HCT116 (cell line): ENCODE measurements around the gene SHISA8. TPM values are rescaled to one million over a fixed set of nuclear protein-coding genes. Genes with fewer than 3 reads are reported as not detected.
"Not testable (repeated sequence)": the region's sequence is repeated elsewhere in the genome, so short reads cannot be mapped to it uniquely, and the experiment has no call there.

Experiments used
- ATAC-seq: fragments of 200-7000 bp; cut with Tn5 transposase; 2 replicates; pipeline ENCODE4 v1.9.1; 2020; ENCODE audit warnings: mild to moderate bottlenecking, moderate library complexity
- BruUV-seq: library from RNA; stranded (reverse); fragments of 400-500 nt; replicated peaks from 2 replicates; lab custom pipeline; 2021; lab: Mats Ljungman, UMichigan
- CTCF ChIA-PET: fragments of 300-600 bp; sonication (Branson Sonifier 250); formaldehyde crosslinking; loops from one replicate; lab custom pipeline; 2021; ENCODE audit warnings: antibody characterized with exemption; lab: Charles Lee
- POLR2A ChIA-PET: fragments of 300-600, 350-600 bp; sonication (Branson Sonifier 250); formaldehyde crosslinking; loops from one replicate; lab custom pipeline; 2021; ENCODE audit warnings: antibody characterized with exemption; lab: Charles Lee
- RAD21 ChIA-PET, 2 experiments: fragments of 300-600 bp; sonication (Branson Sonifier 250); formaldehyde crosslinking; loops; one replicate each; lab custom pipeline; 2023; ENCODE audit warnings: low total read pairs in 2 of 2; ENCODE audit not compliant: uncharacterized antibody in 2 of 2, unreplicated experiment in 2 of 2, low non-redundant PET in 1 of 2; lab: Charles Lee
- DNase-seq: peaks from one replicate; pipeline ENCODE4 v3.0.0-alpha.2; 2010; ENCODE audit warnings: low read depth, low spot score
- H2AFZ ChIP-seq: fragments of 200-600 bp; shearing (Covaris generic), sonication (generic); 2 replicates; pipeline ENCODE4 v1.6.1; 2017; ENCODE audit warnings: low read depth, mixed run types, mixed read lengths, antibody characterized with exemption, low read length; ENCODE audit not compliant: poor library complexity, severe bottlenecking
- H3K27ac ChIP-seq: 2 replicates; pipeline ENCODE4 v1.5.1; 2012; ENCODE audit warnings: low read depth, low read length
- H3K27me3 ChIP-seq: fragments of 200-600 bp; sonication (generic); 2 replicates; pipeline ENCODE4 v1.6.1; 2016; ENCODE audit warnings: mixed run types, low read length, mixed read lengths; ENCODE audit not compliant: insufficient read depth
- H3K36me3 ChIP-seq, 2 experiments: fragments of 200-500 bp in 1 of 2; fragments of 200-600 bp in 1 of 2; sonication (Bioruptor generic) in 1 of 2; sonication (generic) in 1 of 2; 2 replicates each; pipeline versions ENCODE4 v1.5.1 to v1.6.1; 2014 to 2016; ENCODE audit warnings: low read length in 2 of 2, inconsistent platforms in 1 of 2, mixed read lengths in 1 of 2, mixed run types in 1 of 2; ENCODE audit not compliant: insufficient read depth in 2 of 2, control insufficient read depth in 1 of 2
- H3K4me1 ChIP-seq, 2 experiments: fragments of 200-600 bp in 1 of 2; sonication (generic) in 1 of 2; 2 replicates each; pipeline versions ENCODE4 v1.5.1 to v1.6.1; 2012 to 2017; ENCODE audit warnings: low read length in 2 of 2, inconsistent platforms in 1 of 2, mild to moderate bottlenecking in 1 of 2, mixed read lengths in 1 of 2, mixed run types in 1 of 2, moderate library complexity in 1 of 2; ENCODE audit not compliant: insufficient read depth in 2 of 2, control insufficient read depth in 1 of 2
- H3K4me2 ChIP-seq: fragments of 200-600 bp; sonication (generic); 2 replicates; pipeline ENCODE4 v1.6.1; 2017; ENCODE audit warnings: mixed run types, low read length, mixed read lengths
- H3K4me3 ChIP-seq, 2 experiments: fragments of 200-600 bp in 1 of 2; sonication (generic) in 1 of 2; replicated peaks in 1 of 2; 2 replicates each; pipeline ENCODE4 v1.5.1; 2011 to 2016; ENCODE audit warnings: low read length in 2 of 2, control low read depth in 1 of 2, low read depth in 1 of 2, mild to moderate bottlenecking in 1 of 2, mixed read lengths in 1 of 2, mixed run types in 1 of 2
- H3K79me2 ChIP-seq: fragments of 200-600 bp; sonication (generic); 2 replicates; pipeline ENCODE4 v1.6.1; 2017; ENCODE audit warnings: mild to moderate bottlenecking, mixed run types, low read length, moderate library complexity, mixed read lengths; ENCODE audit not compliant: insufficient read depth
- H3K9ac ChIP-seq: fragments of 200-600 bp; sonication (generic); 2 replicates; pipeline ENCODE4 v1.6.1; 2016; ENCODE audit warnings: low read length, mixed read lengths
- H3K9me2 ChIP-seq: fragments of 200-600 bp; sonication (generic), shearing (Covaris generic); 2 replicates; pipeline ENCODE4 v1.6.1; 2017; ENCODE audit warnings: mixed run types, mild to moderate bottlenecking, moderate library complexity; ENCODE audit not compliant: insufficient read depth
- H3K9me3 ChIP-seq, 2 experiments: fragments of 200-500 bp in 1 of 2; fragments of 200-600 bp in 1 of 2; sonication (Bioruptor generic) in 1 of 2; sonication (generic) in 1 of 2; 2 replicates each; pipeline ENCODE4 v1.6.1; 2014 to 2017; ENCODE audit warnings: low read length in 2 of 2, mixed read lengths in 2 of 2, inconsistent platforms in 1 of 2, low read depth in 1 of 2, mild to moderate bottlenecking in 1 of 2, mixed run types in 1 of 2, moderate library complexity in 1 of 2; ENCODE audit not compliant: control insufficient read depth in 1 of 2, insufficient read depth in 1 of 2
- H4K20me1 ChIP-seq: fragments of 200-600 bp; sonication (generic), shearing (Covaris generic); 2 replicates; pipeline ENCODE4 v1.6.1; 2017; ENCODE audit warnings: mixed run types, mild to moderate bottlenecking, moderate library complexity; ENCODE audit not compliant: insufficient read depth
- CBX3 ChIP-seq: IDR thresholded peaks from 2 replicates; pipeline ENCODE4 v1.6.1; 2012; ENCODE audit warnings: low read depth
- CEBPB ChIP-seq: IDR thresholded peaks from 2 replicates; pipeline ENCODE4 v1.6.1; 2012; ENCODE audit warnings: low read depth
- EGR1 ChIP-seq: IDR thresholded peaks from 2 replicates; pipeline ENCODE4 v1.6.1; 2012; ENCODE audit warnings: low read depth
- ELF1 ChIP-seq: IDR thresholded peaks from 2 replicates; pipeline ENCODE4 v1.6.1; 2012; ENCODE audit warnings: low read depth, borderline replicate concordance
- FOSL1 ChIP-seq: IDR thresholded peaks from 2 replicates; pipeline ENCODE4 v1.6.1; 2012; ENCODE audit warnings: low read depth
- JUND ChIP-seq: IDR thresholded peaks from 2 replicates; pipeline ENCODE4 v1.6.1; 2012
- POLR2A ChIP-seq: IDR thresholded peaks from 2 replicates; pipeline ENCODE4 v1.7.0; 2011; ENCODE audit warnings: borderline replicate concordance; ENCODE audit not compliant: insufficient read depth, insufficient read length; ENCODE audit errors: extremely low read depth
- POLR2AphosphoS5 ChIP-seq: IDR thresholded peaks from 2 replicates; pipeline ENCODE4 v1.6.1; 2011; ENCODE audit warnings: mild to moderate bottlenecking, low read depth, low read length, moderate library complexity
- RAD21 ChIP-seq: IDR thresholded peaks from 2 replicates; pipeline ENCODE4 v1.6.1; 2012; ENCODE audit warnings: low read depth, mild to moderate bottlenecking
- SIN3A ChIP-seq: IDR thresholded peaks from 2 replicates; pipeline ENCODE4 v1.6.1; 2012; ENCODE audit warnings: low read depth
- SRF ChIP-seq: IDR thresholded peaks from 2 replicates; pipeline ENCODE4 v1.6.1; 2012; ENCODE audit warnings: low read depth
- ZFX ChIP-seq: fragments of 450-650 bp; IDR thresholded peaks from 2 replicates; pipeline ENCODE4 v1.6.1; 2017
- ZNF274 ChIP-seq: fragments of 200-500 bp; sonication (Bioruptor generic); IDR thresholded peaks from 2 replicates; pipeline ENCODE4 v1.6.1; 2014; ENCODE audit warnings: mild to moderate bottlenecking, low read depth, low read length, inconsistent platforms
- intact Hi-C: fragments of 100-400 bp; cut with micrococcal nuclease; formaldehyde crosslinking; loops from 2 replicates; pipeline ENCODE4 v1.10.0; 2022
- total RNA-seq: library from RNA; stranded (reverse); gene quantifications from one replicate; pipeline ENCODE4 v1.2.1, GENCODE V29; 2021; ENCODE audit not compliant: unreplicated experiment
- TF ChIP-seq, protein P1 (sequence below), 3 experiments: fragments of 200-600 bp in 1 of 3; sonication (generic) in 1 of 3; IDR thresholded peaks in 2 of 3; conservative IDR thresholded peaks in 1 of 3; 2 replicates each; pipeline ENCODE4 v1.5.1; 2012 to 2017; ENCODE audit warnings: low read depth in 2 of 3, low read length in 2 of 3, antibody characterized with exemption in 1 of 3, borderline replicate concordance in 1 of 3, control low read depth in 1 of 3, mild to moderate bottlenecking in 1 of 3, mixed read lengths in 1 of 3, mixed run types in 1 of 3, moderate library complexity in 1 of 3; ENCODE audit not compliant: insufficient read depth in 1 of 3
- TF ChIP-seq, protein P2 (sequence below): IDR thresholded peaks from 2 replicates; pipeline ENCODE4 v1.6.1; 2011; ENCODE audit warnings: mild to moderate bottlenecking, low read length, moderate library complexity; ENCODE audit not compliant: insufficient replicate concordance; ENCODE audit errors: extremely low read depth
- TF ChIP-seq, protein P3 (sequence below): IDR thresholded peaks from 2 replicates; pipeline ENCODE4 v1.6.1; 2012; ENCODE audit warnings: low read depth

Gene SHISA8
- total RNA-seq, 1 experiment from 2014 or later = 13.9 TPM

DNA sequence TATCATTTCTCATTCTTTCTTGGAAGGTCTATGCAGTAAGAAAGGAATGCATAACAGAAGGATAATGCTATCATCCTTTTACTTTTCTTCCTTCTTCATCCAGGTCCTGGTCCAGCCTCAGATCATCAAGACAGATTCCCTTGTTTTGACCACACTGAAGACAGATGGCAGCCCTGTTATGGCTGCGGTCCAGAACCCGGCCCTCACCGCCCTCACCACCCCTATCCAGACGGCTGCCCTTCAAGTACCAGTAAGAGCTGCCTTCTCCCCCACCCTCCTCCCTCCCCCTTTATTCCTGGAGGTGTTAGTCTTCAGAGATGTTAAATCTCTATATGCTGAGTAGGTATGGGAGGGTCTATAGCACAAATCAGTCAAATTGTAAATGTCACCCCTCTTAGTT lies 44.1 kb downstream of the SHISA8 start:
- CTCF ChIA-PET = no interaction called here
- DNase-seq (no peak), ATAC-seq (no peak)
- RAD21 ChIA-PET = no interaction called here
- BruUV-seq = no TSS peak
- POLR2A ChIA-PET = no interaction called here
- no peak overlapping the region for H3K4me2 ChIP-seq
- H3K4me1 ChIP-seq = no peaks in the 10 kb centered on the region
- no peaks in the 10 kb centered on the region for H3K9me2 ChIP-seq
- no peak overlapping the region for H3K9ac ChIP-seq
- TF ChIP-seq CBX3 (no peak), ZFX (no peak), ZNF274 (no peak), CEBPB (no peak), FOSL1 (no peak), RAD21 (no peak), SRF (no peak), POLR2AphosphoS5 (no peak), POLR2A (no peak), EGR1 (no peak), SIN3A (no peak), JUND (no peak), ELF1 (no peak)
- TF ChIP-seq, protein P1, sequence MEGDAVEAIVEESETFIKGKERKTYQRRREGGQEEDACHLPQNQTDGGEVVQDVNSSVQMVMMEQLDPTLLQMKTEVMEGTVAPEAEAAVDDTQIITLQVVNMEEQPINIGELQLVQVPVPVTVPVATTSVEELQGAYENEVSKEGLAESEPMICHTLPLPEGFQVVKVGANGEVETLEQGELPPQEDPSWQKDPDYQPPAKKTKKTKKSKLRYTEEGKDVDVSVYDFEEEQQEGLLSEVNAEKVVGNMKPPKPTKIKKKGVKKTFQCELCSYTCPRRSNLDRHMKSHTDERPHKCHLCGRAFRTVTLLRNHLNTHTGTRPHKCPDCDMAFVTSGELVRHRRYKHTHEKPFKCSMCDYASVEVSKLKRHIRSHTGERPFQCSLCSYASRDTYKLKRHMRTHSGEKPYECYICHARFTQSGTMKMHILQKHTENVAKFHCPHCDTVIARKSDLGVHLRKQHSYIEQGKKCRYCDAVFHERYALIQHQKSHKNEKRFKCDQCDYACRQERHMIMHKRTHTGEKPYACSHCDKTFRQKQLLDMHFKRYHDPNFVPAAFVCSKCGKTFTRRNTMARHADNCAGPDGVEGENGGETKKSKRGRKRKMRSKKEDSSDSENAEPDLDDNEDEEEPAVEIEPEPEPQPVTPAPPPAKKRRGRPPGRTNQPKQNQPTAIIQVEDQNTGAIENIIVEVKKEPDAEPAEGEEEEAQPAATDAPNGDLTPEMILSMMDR (IDR thresholded peaks at IDR 0.05 in 2 of 3, conservative IDR thresholded peaks at IDR 0.05 in 1 of 3; ENCODE audit: borderline replicate concordance in 1 of 3, insufficient read depth in 1 of 3, low read depth in 2 of 3, low read length in 2 of 3) = no peak
- TF ChIP-seq, protein P2, sequence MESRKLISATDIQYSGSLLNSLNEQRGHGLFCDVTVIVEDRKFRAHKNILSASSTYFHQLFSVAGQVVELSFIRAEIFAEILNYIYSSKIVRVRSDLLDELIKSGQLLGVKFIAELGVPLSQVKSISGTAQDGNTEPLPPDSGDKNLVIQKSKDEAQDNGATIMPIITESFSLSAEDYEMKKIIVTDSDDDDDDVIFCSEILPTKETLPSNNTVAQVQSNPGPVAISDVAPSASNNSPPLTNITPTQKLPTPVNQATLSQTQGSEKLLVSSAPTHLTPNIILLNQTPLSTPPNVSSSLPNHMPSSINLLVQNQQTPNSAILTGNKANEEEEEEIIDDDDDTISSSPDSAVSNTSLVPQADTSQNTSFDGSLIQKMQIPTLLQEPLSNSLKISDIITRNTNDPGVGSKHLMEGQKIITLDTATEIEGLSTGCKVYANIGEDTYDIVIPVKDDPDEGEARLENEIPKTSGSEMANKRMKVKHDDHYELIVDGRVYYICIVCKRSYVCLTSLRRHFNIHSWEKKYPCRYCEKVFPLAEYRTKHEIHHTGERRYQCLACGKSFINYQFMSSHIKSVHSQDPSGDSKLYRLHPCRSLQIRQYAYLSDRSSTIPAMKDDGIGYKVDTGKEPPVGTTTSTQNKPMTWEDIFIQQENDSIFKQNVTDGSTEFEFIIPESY = no peak
- TF ChIP-seq, protein P3, sequence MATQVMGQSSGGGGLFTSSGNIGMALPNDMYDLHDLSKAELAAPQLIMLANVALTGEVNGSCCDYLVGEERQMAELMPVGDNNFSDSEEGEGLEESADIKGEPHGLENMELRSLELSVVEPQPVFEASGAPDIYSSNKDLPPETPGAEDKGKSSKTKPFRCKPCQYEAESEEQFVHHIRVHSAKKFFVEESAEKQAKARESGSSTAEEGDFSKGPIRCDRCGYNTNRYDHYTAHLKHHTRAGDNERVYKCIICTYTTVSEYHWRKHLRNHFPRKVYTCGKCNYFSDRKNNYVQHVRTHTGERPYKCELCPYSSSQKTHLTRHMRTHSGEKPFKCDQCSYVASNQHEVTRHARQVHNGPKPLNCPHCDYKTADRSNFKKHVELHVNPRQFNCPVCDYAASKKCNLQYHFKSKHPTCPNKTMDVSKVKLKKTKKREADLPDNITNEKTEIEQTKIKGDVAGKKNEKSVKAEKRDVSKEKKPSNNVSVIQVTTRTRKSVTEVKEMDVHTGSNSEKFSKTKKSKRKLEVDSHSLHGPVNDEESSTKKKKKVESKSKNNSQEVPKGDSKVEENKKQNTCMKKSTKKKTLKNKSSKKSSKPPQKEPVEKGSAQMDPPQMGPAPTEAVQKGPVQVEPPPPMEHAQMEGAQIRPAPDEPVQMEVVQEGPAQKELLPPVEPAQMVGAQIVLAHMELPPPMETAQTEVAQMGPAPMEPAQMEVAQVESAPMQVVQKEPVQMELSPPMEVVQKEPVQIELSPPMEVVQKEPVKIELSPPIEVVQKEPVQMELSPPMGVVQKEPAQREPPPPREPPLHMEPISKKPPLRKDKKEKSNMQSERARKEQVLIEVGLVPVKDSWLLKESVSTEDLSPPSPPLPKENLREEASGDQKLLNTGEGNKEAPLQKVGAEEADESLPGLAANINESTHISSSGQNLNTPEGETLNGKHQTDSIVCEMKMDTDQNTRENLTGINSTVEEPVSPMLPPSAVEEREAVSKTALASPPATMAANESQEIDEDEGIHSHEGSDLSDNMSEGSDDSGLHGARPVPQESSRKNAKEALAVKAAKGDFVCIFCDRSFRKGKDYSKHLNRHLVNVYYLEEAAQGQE = no peak
- no peaks in the 10 kb centered on the region for H4K20me1 ChIP-seq
- H3K36me3 ChIP-seq = peaks cover 20 to 37% of the 10 kb centered on the region in 2 experiments; a peak in 3 of 4 replicates
- peaks cover 3% of the 10 kb centered on the region; the same call in 1 of the 2 replicates for H3K79me2 ChIP-seq
- H3K27me3 ChIP-seq = no peaks in the 10 kb centered on the region
- H3K9me3 ChIP-seq = no peaks in the 10 kb centered on the region
- intact Hi-C loops = no loop called here
- H2AFZ ChIP-seq = no peak overlapping the region
- no peak overlapping the region for H3K27ac ChIP-seq
- no peak overlapping the region for H3K4me3 ChIP-seq

DNA sequence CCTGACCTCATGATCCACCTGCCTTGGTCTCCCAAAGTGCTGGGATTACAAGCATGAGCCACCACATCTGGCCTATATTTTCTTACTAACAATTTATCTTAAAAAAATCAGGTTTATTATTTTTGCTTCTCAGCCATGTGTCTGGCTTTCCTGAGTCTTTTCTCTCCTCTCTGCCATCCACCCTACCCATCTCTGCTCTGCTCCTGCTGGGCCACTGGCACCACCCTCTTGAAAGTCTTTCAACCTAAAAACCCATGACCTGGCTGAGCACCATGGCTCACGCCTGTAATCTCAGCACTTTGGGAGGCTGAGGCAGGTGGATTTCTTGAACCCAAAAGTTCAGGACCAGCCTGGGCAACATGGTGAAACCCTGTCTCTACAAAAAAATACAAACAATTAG lies 44.8 kb downstream of the SHISA8 start:
- H3K27ac ChIP-seq, H3K4me1 ChIP-seq, ATAC-seq, RAD21 ChIA-PET, H2AFZ ChIP-seq, H3K4me2 ChIP-seq, H3K9me2 ChIP-seq, H3K27me3 ChIP-seq, BruUV-seq, intact Hi-C loops, CTCF ChIA-PET, H3K4me3 ChIP-seq, H3K79me2 ChIP-seq, H3K9ac ChIP-seq, H3K9me3 ChIP-seq, POLR2A ChIA-PET, H4K20me1 ChIP-seq, DNase-seq: not testable (repeated sequence)
- peaks cover 20 to 31% of the 10 kb centered on the region in 2 experiments; a peak in 3 of 4 replicates for H3K36me3 ChIP-seq
